DOHH2 (cell line): ENCODE results near the gene TTC17.

ENCODE experiments used
- H3F3A ChIP-seq: fragments of 200-600 bp; sonication (generic), shearing (Covaris generic); 2 replicates; pipeline ENCODE4 v1.6.0; 2016; ENCODE audit warnings: antibody characterized with exemption, mild to moderate bottlenecking; ENCODE audit not compliant: control insufficient read depth, insufficient read depth
- H3K27ac ChIP-seq: fragments of 200-600 bp; sonication (generic); 2 replicates; pipeline ENCODE4 v1.5.1; 2014; ENCODE audit warnings: low read depth, mild to moderate bottlenecking, low read length, moderate library complexity
- H3K27me3 ChIP-seq: fragments of 200-600 bp; sonication (generic); 2 replicates; pipeline ENCODE4 v1.6.1; 2014; ENCODE audit warnings: mild to moderate bottlenecking, low read length, mixed read lengths; ENCODE audit not compliant: control insufficient read depth
- H3K36me3 ChIP-seq: fragments of 200-600 bp; sonication (generic); 2 replicates; pipeline ENCODE4 v1.6.1; 2014; ENCODE audit warnings: mild to moderate bottlenecking, low read length, moderate library complexity, mixed read lengths; ENCODE audit not compliant: control insufficient read depth
- H3K4me1 ChIP-seq: fragments of 200-600 bp; sonication (generic); 2 replicates; pipeline ENCODE4 v1.6.1; 2014; ENCODE audit warnings: mild to moderate bottlenecking, low read length, mixed read lengths; ENCODE audit not compliant: control insufficient read depth
- H3K4me2 ChIP-seq: fragments of 200-600 bp; sonication (generic); 2 replicates; pipeline ENCODE4 v1.6.0; 2014; ENCODE audit warnings: mild to moderate bottlenecking, low read length, moderate library complexity
- H3K4me3 ChIP-seq: fragments of 200-600 bp; sonication (generic); 2 replicates; pipeline ENCODE4 v1.5.1; 2014; ENCODE audit warnings: mild to moderate bottlenecking, low read length, mixed read lengths
- H3K79me2 ChIP-seq: fragments of 200-600 bp; sonication (generic); 2 replicates; pipeline ENCODE4 v1.6.1; 2014; ENCODE audit warnings: mild to moderate bottlenecking, low read length, mixed read lengths; ENCODE audit not compliant: control insufficient read depth
- H3K9me2 ChIP-seq: fragments of 200-600 bp; sonication (generic); replicated peaks from 2 replicates; pipeline ENCODE4 v1.6.1; 2014; ENCODE audit warnings: mild to moderate bottlenecking, low read length, mixed read lengths; ENCODE audit not compliant: control insufficient read depth
- H3K9me3 ChIP-seq: fragments of 200-600 bp; sonication (generic); 2 replicates; pipeline ENCODE4 v1.6.1; 2014; ENCODE audit warnings: antibody characterized with exemption, low read length, mixed read lengths; ENCODE audit not compliant: control insufficient read depth, insufficient read depth
- H4K20me1 ChIP-seq: fragments of 200-600 bp; sonication (generic); 2 replicates; pipeline ENCODE4 v1.6.0; 2014; ENCODE audit warnings: low read depth, mild to moderate bottlenecking, antibody characterized with exemption, low read length, moderate library complexity; ENCODE audit not compliant: control insufficient read depth, insufficient read depth
- EZH2phosphoT487 ChIP-seq: fragments of 200-600 bp; sonication (generic); IDR thresholded peaks from 2 replicates; pipeline ENCODE4 v1.6.1; 2017; ENCODE audit warnings: borderline replicate concordance, mild to moderate bottlenecking, antibody characterized with exemption, low read length, moderate library complexity, mixed read lengths
- TF ChIP-seq, protein P1 (sequence below): fragments of 200-600 bp; sonication (generic); IDR thresholded peaks from one replicate; pipeline ENCODE4 v1.5.1; 2014; ENCODE audit warnings: antibody characterized with exemption, mild to moderate bottlenecking, low read depth, low read length; ENCODE audit not compliant: poor library complexity, severe bottlenecking

TTC17 gene

DNA sequence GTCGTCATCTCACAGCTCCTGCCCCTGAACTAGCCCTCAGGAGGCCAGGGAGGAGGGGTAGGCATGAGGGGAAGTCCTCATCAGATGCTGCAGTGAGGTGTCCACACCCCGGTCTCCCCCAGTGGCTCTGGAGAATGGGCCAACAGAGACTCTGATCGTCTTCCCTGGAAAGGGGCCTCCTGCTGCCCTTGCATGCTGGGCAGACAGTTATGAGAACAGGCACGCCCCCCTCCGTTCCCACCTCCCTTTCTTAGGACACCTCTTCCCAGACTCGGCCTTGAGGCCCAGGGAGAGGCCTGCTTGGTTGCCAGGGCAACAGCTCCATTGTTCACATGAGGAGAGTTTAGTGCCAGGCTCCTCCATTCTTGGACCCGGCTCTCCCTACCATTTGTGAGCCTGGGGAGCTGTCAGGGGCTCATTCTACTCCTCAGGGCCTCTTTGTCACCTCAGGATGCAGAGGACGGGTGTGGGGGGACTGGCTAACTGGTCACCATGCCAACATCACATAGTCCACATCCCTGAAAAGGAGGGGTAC is 157.7 kb downstream of the TTC17 start:
- Histone ChIP-seq H3K9me2 (no peaks in the 10 kb centered on the region), H3K27me3 (no peaks in the 10 kb centered on the region), H3K4me2 (no peak overlapping the region), H3K36me3 (no peaks in the 10 kb centered on the region), H3K9me3 (peaks cover 11% of the 10 kb centered on the region; the same call in 1 of the 2 replicates), H3K4me3 (no peak overlapping the region), H3K4me1 (no peaks in the 10 kb centered on the region), H3K79me2 (no peaks in the 10 kb centered on the region), H4K20me1 (no peaks in the 10 kb centered on the region), H3F3A (no peaks in the 10 kb centered on the region), H3K27ac (no peak overlapping the region)
- TF ChIP-seq, protein P1, sequence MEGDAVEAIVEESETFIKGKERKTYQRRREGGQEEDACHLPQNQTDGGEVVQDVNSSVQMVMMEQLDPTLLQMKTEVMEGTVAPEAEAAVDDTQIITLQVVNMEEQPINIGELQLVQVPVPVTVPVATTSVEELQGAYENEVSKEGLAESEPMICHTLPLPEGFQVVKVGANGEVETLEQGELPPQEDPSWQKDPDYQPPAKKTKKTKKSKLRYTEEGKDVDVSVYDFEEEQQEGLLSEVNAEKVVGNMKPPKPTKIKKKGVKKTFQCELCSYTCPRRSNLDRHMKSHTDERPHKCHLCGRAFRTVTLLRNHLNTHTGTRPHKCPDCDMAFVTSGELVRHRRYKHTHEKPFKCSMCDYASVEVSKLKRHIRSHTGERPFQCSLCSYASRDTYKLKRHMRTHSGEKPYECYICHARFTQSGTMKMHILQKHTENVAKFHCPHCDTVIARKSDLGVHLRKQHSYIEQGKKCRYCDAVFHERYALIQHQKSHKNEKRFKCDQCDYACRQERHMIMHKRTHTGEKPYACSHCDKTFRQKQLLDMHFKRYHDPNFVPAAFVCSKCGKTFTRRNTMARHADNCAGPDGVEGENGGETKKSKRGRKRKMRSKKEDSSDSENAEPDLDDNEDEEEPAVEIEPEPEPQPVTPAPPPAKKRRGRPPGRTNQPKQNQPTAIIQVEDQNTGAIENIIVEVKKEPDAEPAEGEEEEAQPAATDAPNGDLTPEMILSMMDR = no peak
- no peak for TF ChIP-seq EZH2phosphoT487

DNA sequence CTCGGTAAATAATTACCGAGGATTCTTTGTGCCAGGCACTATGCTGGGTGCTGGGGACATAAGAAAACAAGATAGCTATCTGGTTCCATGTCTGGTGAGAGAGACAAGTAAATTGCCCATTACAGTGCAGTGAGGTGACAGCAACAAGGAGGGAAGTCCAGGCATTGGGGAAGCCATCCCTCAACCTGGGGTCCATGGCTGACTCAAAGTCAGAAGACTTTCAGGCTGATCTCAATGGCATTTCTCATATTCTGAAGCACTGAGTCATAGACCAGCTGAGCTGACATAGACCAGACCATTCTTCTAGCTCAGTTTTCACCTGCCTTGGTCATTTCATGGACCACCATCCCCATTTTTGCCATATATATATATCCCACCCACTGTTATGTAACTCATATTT is 158.8 kb downstream of the TTC17 start:
- Histone ChIP-seq H3K79me2 (no peaks in the 10 kb centered on the region), H3K27me3 (no peaks in the 10 kb centered on the region), H3F3A (no peaks in the 10 kb centered on the region), H4K20me1 (no peaks in the 10 kb centered on the region), H3K9me3 (peaks cover 21% of the 10 kb centered on the region), H3K27ac (no peak overlapping the region), H3K4me2 (no peak overlapping the region), H3K4me1 (no peaks in the 10 kb centered on the region), H3K4me3 (no peak overlapping the region), H3K36me3 (no peaks in the 10 kb centered on the region), H3K9me2 (no peaks in the 10 kb centered on the region)
- no peak for TF ChIP-seq EZH2phosphoT487
- TF ChIP-seq, protein P1 = no peak

DNA sequence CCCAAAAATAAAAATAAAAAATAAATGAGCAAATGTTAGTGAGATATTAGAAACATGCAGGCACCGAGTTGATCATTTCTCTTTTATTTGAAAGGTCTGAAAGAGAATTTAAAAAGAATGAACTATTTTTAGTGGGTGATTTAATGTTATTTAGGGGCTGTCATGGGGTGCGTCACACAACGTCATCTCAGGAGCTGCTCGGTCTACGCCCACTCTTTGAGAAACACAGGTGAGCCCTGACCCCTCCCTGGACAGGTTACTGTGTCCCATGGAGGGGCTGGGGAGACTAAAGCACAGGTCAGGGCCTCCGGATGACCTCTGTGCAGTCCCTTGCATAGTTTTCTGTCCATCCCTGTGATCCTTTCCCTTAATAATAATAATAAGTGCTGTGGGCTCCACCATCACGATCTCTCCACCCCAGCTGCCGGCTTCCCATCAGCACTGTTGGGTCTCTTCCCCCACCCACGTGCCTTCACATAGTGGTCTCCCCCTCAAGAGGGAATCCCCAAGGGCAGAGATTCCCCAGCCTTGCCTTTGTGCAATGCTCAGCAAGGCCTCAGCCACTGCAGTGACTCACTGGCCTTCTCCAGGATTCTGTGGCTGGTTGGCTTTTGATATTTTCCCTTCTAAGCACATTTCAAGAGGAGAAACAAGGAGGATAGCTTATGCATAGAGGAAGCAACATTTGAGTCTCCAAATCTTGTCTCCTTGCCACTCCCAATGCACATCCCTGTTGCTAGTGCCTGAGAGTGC is 159.9 kb downstream of the TTC17 start:
- H3K27ac ChIP-seq = no peak overlapping the region
- H3K4me1 ChIP-seq = no peaks in the 10 kb centered on the region
- TF ChIP-seq EZH2phosphoT487 = no peak
- TF ChIP-seq, protein P1 = no peak
- no peaks in the 10 kb centered on the region for H3K79me2 ChIP-seq
- H3K36me3 ChIP-seq = no peaks in the 10 kb centered on the region
- H4K20me1 ChIP-seq = no peaks in the 10 kb centered on the region
- no peaks in the 10 kb centered on the region for H3K9me2 ChIP-seq
- no peaks in the 10 kb centered on the region for H3F3A ChIP-seq
- H3K9me3 ChIP-seq = peaks cover 21% of the 10 kb centered on the region
- H3K27me3 ChIP-seq = no peaks in the 10 kb centered on the region
- no peak overlapping the region for H3K4me2 ChIP-seq
- H3K4me3 ChIP-seq = no peak overlapping the region
